PC-9 (cell line): ENCODE results near the gene ENTREP3.

Source experiments
- CTCF ChIP-seq: fragments of 200-600 bp; sonication (generic); conservative IDR thresholded peaks from 2 replicates; pipeline ENCODE4 v1.6.1; 2017; ENCODE audit warnings: mixed run types, antibody characterized with exemption, mild to moderate bottlenecking, moderate library complexity
- EZH2 ChIP-seq: fragments of 200-600 bp; sonication (generic); IDR thresholded peaks from 2 replicates; pipeline ENCODE4 v1.8.0; 2017; ENCODE audit warnings: antibody characterized with exemption, low read depth

GRCh38 chr1:155261852-155262673 lies 6.8 kb upstream of the ENTREP3 start, which contains the start of gene SCAMP3:
- TF ChIP-seq CTCF, result no peak
- TF ChIP-seq EZH2, result no peak
